ENCODE measurements around the gene CTNNA2.

GRCh38 chr2:79985145-79985544, 472.3 kb downstream of the CTNNA2 start:
- TF ChIP-seq CTCF (IDR thresholded peaks at IDR 0.05) (no peak), POLR2A (IDR thresholded peaks at IDR 0.05) (no peak)

Data from right lobe of liver (tissue), 4 donors.